ENCODE measurements around the gene C5orf63.
"Not testable (repeated sequence)": the region's sequence is repeated elsewhere in the genome, so short reads cannot be mapped to it uniquely, and the experiment has no call there.

C5orf63 gene

GRCh38 chr5:127008300-127008975 lies 64.9 kb downstream of the C5orf63 start:
- DNase-seq (ENCODE audit: low read depth, low spot score): no peak

- DNase-seq (ENCODE audit: low read depth, low spot score): no peak
Measured at GRCh38 chr5:127007522-127007921, 65.8 kb downstream of the C5orf63 start.

GRCh38 chr5:127006744-127007143 lies 66.6 kb downstream of the C5orf63 start:
- no peak for DNase-seq (ENCODE audit: low read depth, low spot score)

- DNase-seq (ENCODE audit: low read depth, low spot score): not testable (repeated sequence)
Measured at GRCh38 chr5:127005282-127005681, 68.0 kb downstream of the C5orf63 start.

- DNase-seq (ENCODE audit: low read depth, low spot score): no peak
Measured at GRCh38 chr5:127004721-127005120, 68.6 kb downstream of the C5orf63 start.

- DNase-seq (ENCODE audit: low read depth, low spot score): no peak
Measured at GRCh38 chr5:127003798-127004495, 69.4 kb downstream of the C5orf63 start.

- DNase-seq (ENCODE audit: low read depth, low spot score): no peak
Measured at GRCh38 chr5:127002390-127002789, 70.9 kb downstream of the C5orf63 start.

GRCh38 chr5:127001621-127002296 lies 71.5 kb downstream of the C5orf63 start:
- peak; percentile 21 for DNase-seq (ENCODE audit: low read depth, low spot score)
